ENCODE data around the gene PIP5K1C.
"Not testable (repeated sequence)": the region's sequence is repeated elsewhere in the genome, so short reads cannot be mapped to it uniquely, and the experiment has no call there.

Gene PIP5K1C

DNA sequence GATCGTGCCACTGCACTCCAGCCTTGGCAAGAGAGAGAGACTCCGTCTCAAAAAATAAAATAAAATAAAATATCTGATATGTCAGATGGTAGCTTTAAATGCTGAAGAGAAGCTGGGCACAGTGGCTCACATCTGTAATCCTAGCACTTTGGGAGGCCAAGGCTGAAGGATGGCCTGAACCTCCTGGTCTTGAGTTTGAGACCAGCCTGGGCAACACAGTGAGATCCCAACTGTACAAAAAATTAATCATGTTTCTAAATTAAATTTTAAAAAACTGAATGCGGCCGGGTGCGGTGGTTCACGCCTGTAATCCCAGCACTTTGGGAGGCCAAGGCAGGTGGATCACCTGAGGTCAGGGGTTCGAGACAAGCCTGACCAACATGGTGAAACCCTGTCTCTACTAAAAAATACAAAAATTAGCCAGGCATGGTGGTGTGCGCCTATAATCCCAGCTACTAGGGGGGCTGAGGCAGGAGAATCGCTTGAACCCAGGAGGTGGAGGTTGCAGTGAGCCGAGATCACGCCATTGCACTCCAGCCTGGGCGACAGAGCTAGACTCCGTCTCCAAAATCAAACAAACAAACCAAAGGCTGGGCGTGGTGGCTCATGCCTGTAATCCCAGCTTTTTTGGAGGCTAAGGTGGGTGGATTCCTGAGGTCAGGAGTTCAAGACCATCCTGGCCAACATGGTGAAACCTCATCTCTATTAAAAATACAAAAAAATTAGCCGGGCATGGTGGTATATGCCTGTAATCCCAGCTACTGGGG lies 116.0 kb downstream of the PIP5K1C start:
- not testable (repeated sequence) for DNase-seq, H3K4me3 Mint-ChIP-seq, H3K36me3 Mint-ChIP-seq, H3K9me3 Mint-ChIP-seq, H3K27ac Mint-ChIP-seq, H3K4me1 Mint-ChIP-seq
- CTCF ChIA-PET: interaction anchor here (0.9 to 1.3 kb wide), 3 partner anchors 28 to 132 kb away, joined by 3 read pairs; no protein-coding TSS in a partner anchor
- peaks cover 31% of the 10 kb centered on the region for H3K27me3 Mint-ChIP-seq

GRCh38 chr19:3581792-3582191 lies 118.5 kb downstream of the PIP5K1C start:
- H3K36me3 Mint-ChIP-seq, DNase-seq, H3K9me3 Mint-ChIP-seq, H3K27ac Mint-ChIP-seq, H3K4me1 Mint-ChIP-seq, H3K4me3 Mint-ChIP-seq, CTCF ChIA-PET: not testable (repeated sequence)
- peaks cover 31% of the 10 kb centered on the region for H3K27me3 Mint-ChIP-seq

Measured in activated naive CD4-positive, alpha-beta T cell treated with anti-CD3 and anti-CD28 coated beads, Interleukin-2, amount 10 ng/mL, durations not matched to agents 7 days and 5 days (primary cell).